Ovary (tissue), 9 donors: ENCODE measurements around the gene MMP27. TPM values are rescaled to one million over a fixed set of nuclear protein-coding genes. Genes with fewer than 3 reads are reported as not detected.

Experiments used
- DNase-seq, 5 donors: peaks; one replicate each; pipeline ENCODE4 v3.0.0-alpha.2; 2019 to 2020
- H3K27ac ChIP-seq, 2 donors: fragments of 200-600 bp; one replicate each; pipeline versions ENCODE4 v1.5.1 to v1.8.0; 2019 to 2022
- H3K27me3 ChIP-seq: fragments of 200-600 bp; one replicate; pipeline ENCODE4 v1.8.0; 2022
- H3K36me3 ChIP-seq: fragments of 200-600 bp; sonication (generic); one replicate; pipeline ENCODE4 v1.5.1; 2019
- H3K4me1 ChIP-seq: one replicate; pipeline ENCODE4 v1.8.1; 2013; ENCODE audit warnings: mild to moderate bottlenecking, moderate library complexity; ENCODE audit not compliant: insufficient read depth
- H3K4me3 ChIP-seq: fragments of 200-600 bp; sonication (generic); one replicate; pipeline ENCODE4 v1.5.1; 2017
- H3K9me3 ChIP-seq, 2 donors: fragments of 200-600 bp in 1 of 2; sonication (generic) in 1 of 2; one replicate each; pipeline versions ENCODE4 v1.5.1 to v1.8.1; 2013 to 2019; ENCODE audit warnings: mild to moderate bottlenecking in 1 of 2, moderate library complexity in 1 of 2
- CTCF ChIP-seq, 3 donors: fragments of 450-650 bp in 2 of 3; fragments of 200-600 bp in 1 of 3; IDR thresholded peaks; one replicate each; pipeline versions ENCODE4 v1.5.1 to v1.8.0; 2016 to 2022; ENCODE audit warnings: antibody characterized with exemption in 3 of 3, mild to moderate bottlenecking in 1 of 3
- EP300 ChIP-seq: sonication (generic); formaldehyde crosslinking; IDR thresholded peaks from one replicate; pipeline ENCODE4 v1.6.1; 2017; ENCODE audit warnings: antibody characterized with exemption
- POLR2A ChIP-seq: fragments of 450-650 bp; IDR thresholded peaks from one replicate; pipeline ENCODE4 v1.6.1; 2017; ENCODE audit warnings: antibody characterized with exemption, mild to moderate bottlenecking, moderate library complexity
- WGBS, 3 donors: extraction: QIAGEN DNeasy Blood & Tissue Kit in 1 of 3; methylation state at CpG; one replicate each; pipeline versions ENCODE4 v1.1.5 to v1.1.7; 2013 to 2017; 5-methylcytosine and 5-hydroxymethylcytosine counted together
- intact Hi-C, 4 donors: fragments of 100-400 bp; cut with DNase I; formaldehyde crosslinking; loops; one replicate each; pipeline versions ENCODE4 v1.11.0 to v1.15.1; 2022 to 2023
- polyA plus RNA-seq, 2 donors: library from polyadenylated mRNA; stranded (reverse); fragments of 200-250 nt in 1 of 2; fragments of 350-450 nt in 1 of 2; fragmentation: Illumina TruSeq in 1 of 2; extraction: RNeasy Lipid Tissue Mini Kit (QIAGEN cat#74804) in 1 of 2; gene quantifications; one replicate each; pipeline ENCODE4 v1.2.3, GENCODE V29; 2013 to 2014
- total RNA-seq, 7 donors: library from RNA; depleted of rRNA in 2 of 7; stranded (reverse); fragments of >200 nt in 2 of 7; fragmentation: NEBNext Ultra II Directional in 3 of 7; extraction: Animal tissue kit (Norgen Biotek cat#: 25700) in 3 of 7; gene quantifications; one replicate each; pipeline versions ENCODE4 v1.1.0 to v1.2.4, GENCODE V29; 2016 to 2023
- donor health status: DM: no; HTN: no; CAD: no; lungs with moderate emphysema.
- donor health status: DM: no; HTN: no; CAD: no.
- donor health status: Bipolar disorder and iron deficiency.
- donor health status: DM: yes; HTN: yes; CAD: no.
- donor health status: DM: no; HTN: no; CAD: no.
- donor health status: DM: yes; HTN: yes; CAD: no.

Gene MMP27
- total and polyA plus RNA-seq, 9 donors: 0.12 TPM; not detected in 8

- no peak within 1 kb of the TSS for H3K4me3 ChIP-seq
- H3K27ac ChIP-seq: no peak within 1 kb of the TSS
- no peak for DNase-seq
- no peaks in the 10 kb centered on the region for H3K36me3 ChIP-seq
- no peaks in the 10 kb centered on the region for H3K27me3 ChIP-seq
- H3K9me3 ChIP-seq: no peaks in the 10 kb centered on the region
- WGBS, 3 donors: 32 to 49% (median 34%) methylated on average over 2 of the region's 2 CpGs
- H3K4me1 ChIP-seq: no peaks in the 10 kb centered on the region
- intact Hi-C loops: no loop called here
- TF ChIP-seq POLR2A (no peak), EP300 (no peak), CTCF (IDR thresholded peaks at IDR 0.05) (no peak)
Observed at GRCh38 chr11:102724904-102725500, 19.4 kb upstream of the MMP27 start, which contains the start of gene MMP8. Gene MMP8, minus strand, starts transcription at chr11:102724954. Its CDS starts 99 bp downstream, at chr11:102724855.

- no peaks in the 10 kb centered on the region for H3K27me3 ChIP-seq
- TF ChIP-seq EP300 (no peak), POLR2A (no peak), CTCF (IDR thresholded peaks at IDR 0.05) (no peak)
- no peaks in the 10 kb centered on the region for H3K9me3 ChIP-seq
- no peaks in the 10 kb centered on the region for H3K4me1 ChIP-seq
- no peak overlapping the region for H3K4me3 ChIP-seq
- no peak for DNase-seq
- intact Hi-C loops: no loop called here
- H3K36me3 ChIP-seq: no peaks in the 10 kb centered on the region
- H3K27ac ChIP-seq: no peak overlapping the region
Observed at GRCh38 chr11:102722821-102723220, 17.3 kb upstream of the MMP27 start.

- Histone ChIP-seq H3K27me3 (no peaks in the 10 kb centered on the region), H3K27ac (no peak overlapping the region), H3K4me3 (no peak overlapping the region), H3K4me1 (no peaks in the 10 kb centered on the region), H3K36me3 (no peaks in the 10 kb centered on the region), H3K9me3 (no peaks in the 10 kb centered on the region)
- WGBS, 3 donors: 59 to 65% (median 63%) methylated on average over 4 of the region's 4 CpGs
- TF ChIP-seq CTCF (IDR thresholded peaks at IDR 0.05) (no peak), EP300 (no peak), POLR2A (no peak)
- DNase-seq: no peak
- intact Hi-C loops: no loop called here
Observed at GRCh38 chr11:102719620-102720277, 14.2 kb upstream of the MMP27 start.

- Histone ChIP-seq H3K4me3 (no peak overlapping the region), H3K27me3 (no peaks in the 10 kb centered on the region), H3K4me1 (no peaks in the 10 kb centered on the region), H3K36me3 (no peaks in the 10 kb centered on the region), H3K27ac (no peak overlapping the region), H3K9me3 (no peaks in the 10 kb centered on the region)
- intact Hi-C loops: no loop called here
- TF ChIP-seq POLR2A (no peak), EP300 (no peak), CTCF (IDR thresholded peaks at IDR 0.05) (no peak)
- DNase-seq: no peak
Observed at GRCh38 chr11:102717280-102717679, 11.7 kb upstream of the MMP27 start.
